ENCODE results near the gene SLC7A14. TPM values are rescaled to one million over a fixed set of nuclear protein-coding genes. Genes with fewer than 3 reads are reported as not detected.
A peak's percentile ranks its signal among the peaks of the same experiment; 100 is the strongest.

The SLC7A14 gene
- polyA plus RNA-seq, 1 experiment, result 0.60 TPM

- peak; percentile 64 for TF ChIP-seq CTCF (IDR thresholded peaks at IDR 0.05; ENCODE audit: insufficient read depth, low read depth, low read length)
- H3K27me3 ChIP-seq (ENCODE audit: control insufficient read depth, insufficient read depth, low read length), result no peaks in the 10 kb centered on the region
- DNase-seq (ENCODE audit: low read depth), result no peak
- CTCF ChIA-PET, result interaction anchor here (0.6 to 9.6 kb wide), 27 partner anchors 8 to 438 kb away, joined by 3 to 220 read pairs (median 4); no protein-coding TSS in a partner anchor
- H3K36me3 ChIP-seq (ENCODE audit: control insufficient read depth, insufficient read depth, low read length), result no peaks in the 10 kb centered on the region
- POLR2A ChIA-PET, result interaction anchor here (0.6 kb wide), 1 partner anchor 344 kb away, joined by 3 read pairs; no protein-coding TSS in a partner anchor
- no peak overlapping the region for H3K4me3 ChIP-seq (ENCODE audit: low read depth, low read length)
These were observed 175.3 kb downstream of the SLC7A14 start for GRCh38 chr3:170410428-170411029.

Other genes starting within 250 kb of the SLC7A14 start
- gene SKIL, start 228.4 kb downstream of the SLC7A14 start, polyA plus RNA-seq (2011; rRNA removed), result 9.7 and 18.1 TPM in 2 replicates
- gene CLDN11, start 167.2 kb downstream of the SLC7A14 start, polyA plus RNA-seq (2011; rRNA removed), result 5.6 and 6.5 TPM in 2 replicates